NCI-H187 (cell line): ENCODE measurements around the gene DMRT1.

ENCODE experiments used
- DNase-seq, 2 experiments: peaks; one replicate each; lab custom pipeline; 2025; lab: John Stamatoyannopoulos, UW

The DMRT1 gene

GRCh38 chr9:922731-923130 lies 81.2 kb downstream of the DMRT1 start:
- DNase-seq = no peak

DNA sequence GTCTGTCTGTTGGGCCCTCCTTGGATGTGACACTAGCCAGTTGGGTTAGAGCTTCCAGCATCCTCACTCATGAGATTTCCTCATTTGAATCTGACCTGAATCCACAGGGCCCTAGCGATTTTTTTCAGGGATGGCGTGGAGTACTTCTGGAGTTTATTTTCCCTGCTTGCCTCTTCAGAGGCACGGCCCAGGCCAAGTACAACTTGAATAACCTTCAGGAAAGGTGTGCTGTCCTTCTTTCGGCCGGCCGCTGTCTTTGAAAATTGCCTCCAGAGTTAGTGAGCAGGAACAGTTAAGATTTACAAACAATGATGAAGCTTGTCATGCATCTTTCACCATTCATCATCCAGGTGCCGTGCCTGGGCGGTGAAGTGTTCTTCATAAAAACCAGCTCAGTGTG lies 85.5 kb downstream of the DMRT1 start:
- no peak for DNase-seq

DNA sequence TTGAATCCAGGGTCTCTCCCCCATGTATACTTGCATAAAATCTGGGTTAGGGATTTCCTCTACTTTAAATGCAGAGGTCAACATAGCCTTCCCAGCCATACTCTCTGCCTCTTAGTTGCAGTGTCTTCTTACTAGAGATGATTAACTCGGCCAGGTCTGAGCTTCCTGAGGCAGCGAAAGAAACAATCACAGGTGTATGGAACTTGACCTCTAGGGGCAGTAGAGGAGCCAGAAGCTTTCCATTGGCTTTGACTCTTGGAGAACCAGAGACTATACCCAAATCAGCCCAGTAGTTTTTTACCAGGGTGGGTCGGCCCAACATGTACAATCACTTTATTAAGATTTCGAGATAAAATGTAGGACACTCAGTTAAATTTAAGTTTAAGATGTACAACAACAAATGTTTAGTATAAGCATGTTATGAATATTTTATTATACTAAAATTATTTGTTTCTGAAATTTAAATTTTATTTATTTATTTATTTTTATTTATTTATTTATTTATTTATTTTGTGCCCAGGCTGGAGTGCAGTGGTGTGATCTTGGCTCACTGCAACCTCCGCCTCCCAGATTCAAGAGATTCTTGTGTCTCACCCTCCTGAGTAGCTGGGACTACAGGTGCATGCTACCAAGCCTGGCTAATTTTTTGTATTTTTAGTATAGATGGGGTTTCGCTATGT lies 87.0 kb downstream of the DMRT1 start:
- no peak for DNase-seq

DNA sequence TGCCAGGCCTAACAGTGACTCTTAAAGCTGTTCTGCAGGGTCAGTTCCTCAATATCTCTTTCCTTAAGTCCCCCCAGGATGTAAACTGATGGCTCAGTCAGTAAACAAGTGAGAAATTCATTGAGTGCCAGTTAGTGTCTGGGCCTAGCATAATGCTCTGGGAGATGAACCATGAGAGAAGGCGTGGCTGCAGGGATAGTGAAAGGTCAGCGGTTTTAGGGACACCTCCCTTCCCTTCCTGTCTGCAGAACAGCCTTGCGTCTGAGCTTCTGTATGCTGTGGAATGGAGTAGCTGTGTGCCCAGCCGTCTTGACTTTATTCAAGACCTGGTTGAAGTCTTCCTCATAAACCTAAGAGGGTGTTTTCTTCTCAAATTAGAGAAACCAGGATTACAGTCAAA lies 88.2 kb downstream of the DMRT1 start:
- DNase-seq = no peak

DNA sequence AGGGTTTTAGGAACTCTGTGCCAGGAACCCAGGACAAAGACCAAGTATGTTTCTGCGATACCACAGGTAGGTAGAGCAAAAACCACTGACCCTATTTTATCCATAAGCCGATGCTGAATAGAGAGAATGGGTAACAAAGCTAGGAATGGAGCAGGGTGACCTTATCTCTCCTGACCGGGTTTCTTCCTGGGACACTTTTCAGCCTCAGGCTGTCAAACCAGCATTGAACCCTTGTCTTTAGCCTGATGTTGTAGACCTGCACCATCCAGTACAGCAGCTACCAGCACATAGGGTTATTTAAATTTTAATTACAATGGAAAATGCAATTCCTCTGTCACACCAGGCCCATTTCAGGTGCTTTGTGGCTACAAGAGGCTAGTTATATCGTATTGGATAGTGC lies 91.9 kb downstream of the DMRT1 start:
- DNase-seq = no peak

- peak; percentile 33 to 50 for DNase-seq
Measured at GRCh38 chr9:935348-935965, 94.0 kb downstream of the DMRT1 start.

- no peak for DNase-seq
Measured at GRCh38 chr9:942805-943580, 101.5 kb downstream of the DMRT1 start.

DNA sequence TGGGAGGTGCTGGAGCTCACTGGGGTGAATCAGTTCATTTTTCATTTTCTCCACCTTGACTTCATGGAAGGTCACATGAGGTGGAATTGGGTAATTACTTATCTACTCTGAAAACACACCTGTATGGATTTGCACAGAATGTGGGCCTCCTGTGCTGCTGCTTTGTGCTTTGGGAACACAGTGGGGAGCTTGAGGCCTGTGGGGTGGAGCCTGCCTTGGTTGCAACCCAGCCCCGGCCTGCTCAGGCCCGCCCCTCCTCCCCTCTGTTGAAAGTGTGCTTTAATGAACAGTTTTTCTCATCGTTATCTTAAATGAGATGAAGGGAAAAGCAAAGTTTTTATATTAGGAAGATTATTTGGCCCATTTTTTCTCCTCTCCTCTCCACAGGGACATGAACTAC lies 106.5 kb downstream of the DMRT1 start:
- DNase-seq = no peak

DNA sequence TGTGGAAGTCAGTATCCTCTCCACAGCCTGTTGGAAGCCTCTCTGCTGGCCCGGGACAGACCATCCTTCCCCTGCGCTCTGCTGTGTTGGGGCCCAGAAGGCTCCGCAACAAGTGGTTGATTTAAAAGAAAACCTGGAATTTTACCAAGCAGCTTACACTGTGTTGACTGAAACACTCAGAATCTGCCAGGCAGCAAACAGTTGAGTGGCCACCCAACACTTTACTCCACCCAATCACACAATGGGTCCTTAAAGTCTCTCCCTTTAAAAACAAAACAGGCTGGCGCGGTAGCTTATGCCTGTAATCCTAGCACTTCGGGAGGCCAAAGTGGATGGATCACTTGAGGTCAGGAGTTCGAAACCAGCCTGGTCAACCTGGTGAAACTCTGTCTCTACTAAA lies 107.0 kb downstream of the DMRT1 start:
- no peak for DNase-seq

GRCh38 chr9:950139-950538 lies 108.6 kb downstream of the DMRT1 start:
- no peak for DNase-seq

DNA sequence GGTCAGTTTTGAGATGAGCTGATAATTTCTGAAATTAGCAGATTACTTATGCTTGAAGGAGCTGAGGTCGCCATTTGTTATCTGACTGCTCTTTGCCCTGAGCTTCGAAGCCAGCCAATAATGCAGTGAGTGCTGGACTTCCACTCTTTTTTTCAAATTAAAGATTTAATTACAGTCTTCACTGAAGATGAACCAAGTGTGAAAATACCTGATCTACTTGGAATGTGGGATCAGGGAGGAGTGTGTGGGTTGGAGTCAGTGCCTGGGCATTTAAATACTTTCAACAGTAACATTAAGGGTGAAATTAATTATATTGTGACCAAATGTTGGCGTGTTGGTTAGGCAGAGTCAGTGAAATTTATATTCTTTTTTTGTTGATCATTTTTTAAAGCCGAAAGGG lies 111.0 kb downstream of the DMRT1 start:
- no peak for DNase-seq

- DNase-seq = no peak
Measured at GRCh38 chr9:959105-959504, 117.6 kb downstream of the DMRT1 start.

GRCh38 chr9:959914-960313 lies 118.4 kb downstream of the DMRT1 start:
- no peak for DNase-seq

DNA sequence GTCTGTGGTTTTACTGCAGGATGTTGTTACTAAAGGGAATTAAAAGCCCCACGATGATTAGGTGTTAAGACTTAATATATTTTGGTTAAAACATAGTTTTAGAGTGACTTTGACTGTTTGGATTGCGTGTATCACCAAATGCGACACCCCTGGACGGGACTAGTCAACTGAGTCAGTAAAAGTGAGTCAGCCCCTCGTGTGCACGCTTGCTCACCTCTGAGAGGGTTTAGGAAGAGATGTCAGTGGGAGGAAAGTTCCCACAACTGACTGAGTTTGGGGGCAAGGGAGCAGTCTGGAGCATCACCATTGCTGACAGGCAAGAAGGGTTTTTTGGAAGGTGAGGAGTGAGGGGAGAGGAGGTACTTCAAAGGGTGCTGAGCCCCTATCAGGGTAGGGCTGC lies 120.5 kb downstream of the DMRT1 start:
- DNase-seq = no peak

- no peak for DNase-seq
Measured at GRCh38 chr9:965497-965896, 124.0 kb downstream of the DMRT1 start.

GRCh38 chr9:966870-967269 lies 125.4 kb downstream of the DMRT1 start:
- no peak for DNase-seq

DNA sequence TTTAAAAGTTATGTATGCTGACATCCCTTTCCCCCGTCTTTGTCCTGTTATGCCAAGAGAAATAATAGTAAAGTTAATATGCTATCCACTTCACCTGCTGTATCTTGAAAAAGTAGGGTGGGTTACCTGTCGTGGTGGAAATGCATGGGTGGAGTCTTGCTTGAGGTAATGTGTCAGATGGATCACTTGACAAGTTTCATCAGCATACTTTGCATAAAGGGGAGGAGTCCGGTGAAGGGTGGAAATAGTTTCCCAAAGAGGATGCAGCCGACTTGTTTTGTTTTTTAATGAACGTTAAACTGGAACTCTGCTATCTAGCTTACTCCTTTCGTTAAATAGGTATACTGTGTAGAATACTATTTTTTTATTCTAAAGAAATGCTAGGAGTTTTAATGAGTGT lies 125.9 kb downstream of the DMRT1 start:
- no peak for DNase-seq

- no peak for DNase-seq
Measured at GRCh38 chr9:967903-968641, 126.6 kb downstream of the DMRT1 start.

- DNase-seq = no peak
Measured at GRCh38 chr9:969310-970150, 128.0 kb downstream of the DMRT1 start.

DNA sequence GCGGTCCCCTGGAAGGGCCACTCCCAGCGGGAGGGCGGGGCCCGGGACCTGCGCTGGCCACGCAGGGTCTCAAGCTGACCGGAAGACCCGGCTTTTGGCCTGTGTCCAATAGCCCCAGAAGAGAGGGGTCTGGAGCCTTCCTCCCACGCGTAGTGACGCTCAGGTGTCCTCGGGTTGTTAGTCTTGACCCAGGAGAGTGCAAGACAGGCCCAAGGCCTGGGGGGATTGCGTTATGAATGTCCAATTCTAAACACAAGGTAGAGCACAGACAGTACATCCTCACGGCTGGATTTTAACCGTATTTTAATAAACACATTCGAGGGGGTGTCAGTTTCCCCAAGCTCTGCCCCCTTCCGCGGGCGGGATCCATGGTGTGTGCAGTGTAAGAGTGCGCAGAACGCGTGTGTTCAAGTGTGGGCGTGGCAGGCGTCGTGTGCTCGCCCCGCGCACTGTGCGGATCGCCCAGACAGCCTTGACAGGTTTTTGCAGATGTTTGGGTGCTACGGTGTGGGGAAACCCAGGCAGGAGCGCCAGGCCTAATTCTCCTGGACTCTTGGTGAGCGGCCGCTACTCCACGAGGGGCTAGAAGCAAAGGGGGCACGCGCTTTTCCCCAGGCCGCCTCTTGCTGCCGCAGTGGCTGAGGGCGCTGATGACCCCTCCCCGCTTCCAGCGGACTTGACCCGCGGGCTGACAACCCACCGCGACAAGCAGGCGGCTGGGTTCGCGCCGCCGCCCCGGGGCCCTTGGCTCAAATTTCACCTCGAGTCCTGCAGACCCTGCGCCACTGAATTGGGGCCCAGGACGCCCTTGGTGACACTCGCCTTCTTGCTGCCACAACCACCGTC lies 128.9 kb downstream of the DMRT1 start:
- no peak for DNase-seq
